HCT116 (cell line): ENCODE results near the gene KRT83. TPM values are rescaled to one million over a fixed set of nuclear protein-coding genes. Genes with fewer than 3 reads are reported as not detected.
A peak's percentile ranks its signal among the peaks of the same experiment; 100 is the strongest.

Source experiments
- ATAC-seq: fragments of 200-7000 bp; cut with Tn5 transposase; 2 replicates; pipeline ENCODE4 v1.9.1; 2020; ENCODE audit warnings: mild to moderate bottlenecking, moderate library complexity
- BruUV-seq: library from RNA; stranded (reverse); fragments of 400-500 nt; replicated peaks from 2 replicates; lab custom pipeline; 2021; lab: Mats Ljungman, UMichigan
- CTCF ChIA-PET: fragments of 300-600 bp; sonication (Branson Sonifier 250); formaldehyde crosslinking; loops from one replicate; lab custom pipeline; 2021; ENCODE audit warnings: antibody characterized with exemption; lab: Charles Lee
- POLR2A ChIA-PET: fragments of 300-600, 350-600 bp; sonication (Branson Sonifier 250); formaldehyde crosslinking; loops from one replicate; lab custom pipeline; 2021; ENCODE audit warnings: antibody characterized with exemption; lab: Charles Lee
- RAD21 ChIA-PET, 2 experiments: fragments of 300-600 bp; sonication (Branson Sonifier 250); formaldehyde crosslinking; loops; one replicate each; lab custom pipeline; 2023; ENCODE audit warnings: low total read pairs in 2 of 2; ENCODE audit not compliant: uncharacterized antibody in 2 of 2, unreplicated experiment in 2 of 2, low non-redundant PET in 1 of 2; lab: Charles Lee
- DNase-seq: peaks from one replicate; pipeline ENCODE4 v3.0.0-alpha.2; 2010; ENCODE audit warnings: low read depth, low spot score
- H2AFZ ChIP-seq: fragments of 200-600 bp; shearing (Covaris generic), sonication (generic); 2 replicates; pipeline ENCODE4 v1.6.1; 2017; ENCODE audit warnings: low read depth, mixed run types, mixed read lengths, antibody characterized with exemption, low read length; ENCODE audit not compliant: poor library complexity, severe bottlenecking
- H3K27ac ChIP-seq: 2 replicates; pipeline ENCODE4 v1.5.1; 2012; ENCODE audit warnings: low read depth, low read length
- H3K27me3 ChIP-seq: fragments of 200-600 bp; sonication (generic); 2 replicates; pipeline ENCODE4 v1.6.1; 2016; ENCODE audit warnings: mixed run types, low read length, mixed read lengths; ENCODE audit not compliant: insufficient read depth
- H3K36me3 ChIP-seq, 2 experiments: fragments of 200-500 bp in 1 of 2; fragments of 200-600 bp in 1 of 2; sonication (Bioruptor generic) in 1 of 2; sonication (generic) in 1 of 2; 2 replicates each; pipeline versions ENCODE4 v1.5.1 to v1.6.1; 2014 to 2016; ENCODE audit warnings: low read length in 2 of 2, inconsistent platforms in 1 of 2, mixed read lengths in 1 of 2, mixed run types in 1 of 2; ENCODE audit not compliant: insufficient read depth in 2 of 2, control insufficient read depth in 1 of 2
- H3K4me1 ChIP-seq, 2 experiments: fragments of 200-600 bp in 1 of 2; sonication (generic) in 1 of 2; 2 replicates each; pipeline versions ENCODE4 v1.5.1 to v1.6.1; 2012 to 2017; ENCODE audit warnings: low read length in 2 of 2, inconsistent platforms in 1 of 2, mild to moderate bottlenecking in 1 of 2, mixed read lengths in 1 of 2, mixed run types in 1 of 2, moderate library complexity in 1 of 2; ENCODE audit not compliant: insufficient read depth in 2 of 2, control insufficient read depth in 1 of 2
- H3K4me2 ChIP-seq: fragments of 200-600 bp; sonication (generic); 2 replicates; pipeline ENCODE4 v1.6.1; 2017; ENCODE audit warnings: mixed run types, low read length, mixed read lengths
- H3K4me3 ChIP-seq, 2 experiments: fragments of 200-600 bp in 1 of 2; sonication (generic) in 1 of 2; replicated peaks in 1 of 2; 2 replicates each; pipeline ENCODE4 v1.5.1; 2011 to 2016; ENCODE audit warnings: low read length in 2 of 2, control low read depth in 1 of 2, low read depth in 1 of 2, mild to moderate bottlenecking in 1 of 2, mixed read lengths in 1 of 2, mixed run types in 1 of 2
- H3K79me2 ChIP-seq: fragments of 200-600 bp; sonication (generic); 2 replicates; pipeline ENCODE4 v1.6.1; 2017; ENCODE audit warnings: mild to moderate bottlenecking, mixed run types, low read length, moderate library complexity, mixed read lengths; ENCODE audit not compliant: insufficient read depth
- H3K9ac ChIP-seq: fragments of 200-600 bp; sonication (generic); 2 replicates; pipeline ENCODE4 v1.6.1; 2016; ENCODE audit warnings: low read length, mixed read lengths
- H3K9me2 ChIP-seq: fragments of 200-600 bp; sonication (generic), shearing (Covaris generic); 2 replicates; pipeline ENCODE4 v1.6.1; 2017; ENCODE audit warnings: mixed run types, mild to moderate bottlenecking, moderate library complexity; ENCODE audit not compliant: insufficient read depth
- H3K9me3 ChIP-seq, 2 experiments: fragments of 200-500 bp in 1 of 2; fragments of 200-600 bp in 1 of 2; sonication (Bioruptor generic) in 1 of 2; sonication (generic) in 1 of 2; 2 replicates each; pipeline ENCODE4 v1.6.1; 2014 to 2017; ENCODE audit warnings: low read length in 2 of 2, mixed read lengths in 2 of 2, inconsistent platforms in 1 of 2, low read depth in 1 of 2, mild to moderate bottlenecking in 1 of 2, mixed run types in 1 of 2, moderate library complexity in 1 of 2; ENCODE audit not compliant: control insufficient read depth in 1 of 2, insufficient read depth in 1 of 2
- H4K20me1 ChIP-seq: fragments of 200-600 bp; sonication (generic), shearing (Covaris generic); 2 replicates; pipeline ENCODE4 v1.6.1; 2017; ENCODE audit warnings: mixed run types, mild to moderate bottlenecking, moderate library complexity; ENCODE audit not compliant: insufficient read depth
- CEBPB ChIP-seq: IDR thresholded peaks from 2 replicates; pipeline ENCODE4 v1.6.1; 2012; ENCODE audit warnings: low read depth
- CTCF ChIP-seq, 3 experiments: fragments of 200-600 bp in 1 of 3; sonication (generic) in 1 of 3; IDR thresholded peaks in 2 of 3; conservative IDR thresholded peaks in 1 of 3; 2 replicates each; pipeline ENCODE4 v1.5.1; 2012 to 2017; ENCODE audit warnings: low read depth in 2 of 3, low read length in 2 of 3, antibody characterized with exemption in 1 of 3, borderline replicate concordance in 1 of 3, control low read depth in 1 of 3, mild to moderate bottlenecking in 1 of 3, mixed read lengths in 1 of 3, mixed run types in 1 of 3, moderate library complexity in 1 of 3; ENCODE audit not compliant: insufficient read depth in 1 of 3
- POLR2AphosphoS5 ChIP-seq: IDR thresholded peaks from 2 replicates; pipeline ENCODE4 v1.6.1; 2011; ENCODE audit warnings: mild to moderate bottlenecking, low read depth, low read length, moderate library complexity
- SP1 ChIP-seq: IDR thresholded peaks from 2 replicates; pipeline ENCODE4 v1.6.1; 2012; ENCODE audit warnings: low read depth
- SRF ChIP-seq: IDR thresholded peaks from 2 replicates; pipeline ENCODE4 v1.6.1; 2012; ENCODE audit warnings: low read depth
- TCF7L2 ChIP-seq: IDR thresholded peaks from 2 replicates; pipeline ENCODE4 v1.7.0; 2011; ENCODE audit warnings: borderline replicate concordance, inconsistent platforms; ENCODE audit not compliant: insufficient read depth, insufficient read length; ENCODE audit errors: extremely low read depth
- ZFX ChIP-seq: fragments of 450-650 bp; IDR thresholded peaks from 2 replicates; pipeline ENCODE4 v1.6.1; 2017
- intact Hi-C: fragments of 100-400 bp; cut with micrococcal nuclease; formaldehyde crosslinking; loops from 2 replicates; pipeline ENCODE4 v1.10.0; 2022
- total RNA-seq: library from RNA; stranded (reverse); gene quantifications from one replicate; pipeline ENCODE4 v1.2.1, GENCODE V29; 2021; ENCODE audit not compliant: unreplicated experiment
- TF ChIP-seq, protein P1 (sequence below): IDR thresholded peaks from 2 replicates; pipeline ENCODE4 v1.6.1; 2012

KRT83 gene
- total RNA-seq, 1 experiment from 2014 or later, result not detected

GRCh38 chr12:52307836-52308805, 13.1 kb downstream of the KRT83 start:
- POLR2A ChIA-PET, result interaction anchor here (0.7 to 2.4 kb wide), 7 partner anchors 24 to 133 kb away, joined by 3 to 16 read pairs (median 4); no protein-coding TSS in a partner anchor
- Histone ChIP-seq H4K20me1 (no peaks in the 10 kb centered on the region), H3K4me2 (peak overlapping the region; percentile 88), H3K4me1 (peaks cover 10 to 32% of the 10 kb centered on the region in 2 experiments), H3K79me2 (no peaks in the 10 kb centered on the region), H3K9me3 (no peaks in the 10 kb centered on the region), H3K4me3 (peak overlapping the region; percentile 40 to 58), H3K36me3 (no peaks in the 10 kb centered on the region), H3K27ac (peak overlapping the region; percentile 3; the same call in 1 of the 2 replicates), H3K9me2 (no peaks in the 10 kb centered on the region), H3K9ac (peak overlapping the region; percentile 61), H3K27me3 (no peaks in the 10 kb centered on the region), H2AFZ (no peak overlapping the region)
- CTCF ChIA-PET, result interaction anchor here (1.0 to 2.3 kb wide), 10 partner anchors 10 to 151 kb away, joined by 3 to 16 read pairs (median 6); no protein-coding TSS in a partner anchor
- intact Hi-C loops, result no loop called here
- RAD21 ChIA-PET, result interaction anchor here in 1 of 2 experiments (0.8 to 2.4 kb wide), 2 partner anchors 19 to 165 kb away, joined by 4 to 5 read pairs; no protein-coding TSS in a partner anchor
- DNase-seq (peak; percentile 24), ATAC-seq (peak; percentile 96)
- TF ChIP-seq CTCF (IDR thresholded peaks at IDR 0.05 in 2 of 3, conservative IDR thresholded peaks at IDR 0.05 in 1 of 3; ENCODE audit: borderline replicate concordance in 1 of 3, insufficient read depth in 1 of 3, low read depth in 2 of 3, low read length in 2 of 3), result peak in 1 of 3 experiments; percentile 14; a peak in 1 of 6 replicates
- TF ChIP-seq SRF, result no peak
- TF ChIP-seq SP1, result no peak
- TF ChIP-seq CEBPB, result no peak
- 0 out of 2 replicates have a peak, but pooled peaks have one; percentile 16 for TF ChIP-seq ZFX
- TF ChIP-seq POLR2AphosphoS5, result peak; percentile 66
- peak; percentile 44 for TF ChIP-seq TCF7L2
- TF ChIP-seq, protein P1, sequence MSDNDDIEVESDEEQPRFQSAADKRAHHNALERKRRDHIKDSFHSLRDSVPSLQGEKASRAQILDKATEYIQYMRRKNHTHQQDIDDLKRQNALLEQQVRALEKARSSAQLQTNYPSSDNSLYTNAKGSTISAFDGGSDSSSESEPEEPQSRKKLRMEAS, result peak; percentile 73; the same call in 1 of the 2 replicates
- no TSS peak for BruUV-seq
